Measurements from ENCODE around the gene HSBP1. TPM values are rescaled to one million over a fixed set of nuclear protein-coding genes. Genes with fewer than 3 reads are reported as not detected.
A peak's percentile ranks its signal among the peaks of the same experiment; 100 is the strongest.

The HSBP1 gene
- total RNA-seq, 3 donors from 2014 or later (not counting 1 experiment from before 2014, with no cell fraction given), result 34.8 to 39.6 (median 37.8) TPM

GRCh38 chr16:83806036-83806435, 1.7 kb upstream of the HSBP1 start:
- no peaks in the 10 kb centered on the region for H3K9me3 ChIP-seq (ENCODE audit: control insufficient read depth, insufficient read depth, low read length)
- no peaks in the 10 kb centered on the region for H3K27me3 ChIP-seq (ENCODE audit: control insufficient read depth, insufficient read depth, low read length)
- WGBS (ENCODE audit: insufficient coverage), result no CpG with 5 or more reads among the region's 5 CpGs
- Mint-ChIP-seq H3K4me3 (peak overlapping the region; percentile 65), H3K27me3 (ENCODE audit: low read depth in 2 of 2) (peaks cover 7 to 14% of the 10 kb centered on the region in 2 donors), H3K27ac (peak overlapping the region; percentile 10 to 71), H3K36me3 (no peaks in the 10 kb centered on the region), H3K4me1 (peaks cover 24 to 26% of the 10 kb centered on the region in 2 donors), H3K9me3 (peaks cover 0 to 2% of the 10 kb centered on the region in 2 donors)
- DNase-seq, result no peak
- no peak for ATAC-seq
- peaks cover 5% of the 10 kb centered on the region for H3K36me3 ChIP-seq (ENCODE audit: control insufficient read depth, insufficient read depth, low read length)
- no peak overlapping the region for H3K4me3 ChIP-seq (ENCODE audit: low read length)
- H3K4me1 ChIP-seq (ENCODE audit: control insufficient read depth, insufficient read depth, low read length), result peaks cover 31% of the 10 kb centered on the region
- no peak for TF ChIP-seq CTCF (IDR thresholded peaks at IDR 0.05)
- peak overlapping the region; percentile 30 for H3K27ac ChIP-seq (ENCODE audit: low read length)
- intact Hi-C loops (cut with micrococcal nuclease), result loop anchor here (5.0 kb wide), 1 partner anchor 91 kb away; the partner anchor contains the start of gene MLYCD

GRCh38 chr16:83806731-83807130, 1.0 kb upstream of the HSBP1 start:
- WGBS (ENCODE audit: insufficient coverage), result 96% methylated on average over 6 of the region's 6 CpGs
- Mint-ChIP-seq H3K4me1 (peaks cover 24 to 26% of the 10 kb centered on the region in 2 donors), H3K36me3 (no peaks in the 10 kb centered on the region), H3K9me3 (peaks cover 0 to 2% of the 10 kb centered on the region in 2 donors), H3K27me3 (ENCODE audit: low read depth in 2 of 2) (peaks cover 4 to 7% of the 10 kb centered on the region in 2 donors), H3K27ac (peak overlapping the region; percentile 50 to 92), H3K4me3 (peak overlapping the region; percentile 42)
- Histone ChIP-seq H3K27ac (ENCODE audit: low read length) (peak overlapping the region; percentile 77), H3K36me3 (ENCODE audit: control insufficient read depth, insufficient read depth, low read length) (peaks cover 10% of the 10 kb centered on the region), H3K4me1 (ENCODE audit: control insufficient read depth, insufficient read depth, low read length) (peaks cover 31% of the 10 kb centered on the region), H3K4me3 (ENCODE audit: low read length) (no peak overlapping the region), H3K9me3 (ENCODE audit: control insufficient read depth, insufficient read depth, low read length) (no peaks in the 10 kb centered on the region), H3K27me3 (ENCODE audit: control insufficient read depth, insufficient read depth, low read length) (no peaks in the 10 kb centered on the region)
- DNase-seq (no peak), ATAC-seq (no peak)
- intact Hi-C loops (cut with micrococcal nuclease), result loop anchor here (5.0 kb wide), 1 partner anchor 91 kb away; the partner anchor contains the start of gene MLYCD
- TF ChIP-seq CTCF (IDR thresholded peaks at IDR 0.05), result no peak

- no peaks in the 10 kb centered on the region for H3K27me3 ChIP-seq (ENCODE audit: control insufficient read depth, insufficient read depth, low read length)
- peak overlapping the region; percentile 80 to 92 for H3K27ac Mint-ChIP-seq
- H3K36me3 Mint-ChIP-seq, result no peaks in the 10 kb centered on the region
- peaks cover 14% of the 10 kb centered on the region for H3K36me3 ChIP-seq (ENCODE audit: control insufficient read depth, insufficient read depth, low read length)
- TF ChIP-seq CTCF (IDR thresholded peaks at IDR 0.05), result no peak
- H3K4me3 ChIP-seq (ENCODE audit: low read length), result no peak overlapping the region
- peak overlapping the region; percentile 77 for H3K27ac ChIP-seq (ENCODE audit: low read length)
- H3K9me3 ChIP-seq (ENCODE audit: control insufficient read depth, insufficient read depth, low read length), result no peaks in the 10 kb centered on the region
- ATAC-seq, result peak in 1 of 3 donors; percentile 1
- H3K4me1 Mint-ChIP-seq, result peaks cover 24 to 26% of the 10 kb centered on the region in 2 donors
- no peak for DNase-seq
- WGBS (ENCODE audit: insufficient coverage), result 97% methylated on average over 8 of the region's 8 CpGs
- intact Hi-C loops (cut with micrococcal nuclease), result loop anchor here (5.0 kb wide), 1 partner anchor 90 kb away; the partner anchor contains the start of gene MLYCD
- peaks cover 4 to 7% of the 10 kb centered on the region in 2 donors for H3K27me3 Mint-ChIP-seq (ENCODE audit: low read depth in 2 of 2)
- H3K9me3 Mint-ChIP-seq, result peaks cover 0 to 2% of the 10 kb centered on the region in 2 donors
- H3K4me1 ChIP-seq (ENCODE audit: control insufficient read depth, insufficient read depth, low read length), result peaks cover 31% of the 10 kb centered on the region
- H3K4me3 Mint-ChIP-seq, result peak overlapping the region; percentile 98
Measured at GRCh38 chr16:83807327-83807709, 460 bp upstream of the HSBP1 start.

Measured in natural killer cell (primary cell).